PC-9 (cell line): ENCODE data around the gene KCTD16. TPM values are rescaled to one million over a fixed set of nuclear protein-coding genes. Genes with fewer than 3 reads are reported as not detected.

ENCODE experiments used
- BruUV-seq: library from RNA; stranded (reverse); fragments of 400-500 nt; replicated peaks from 2 replicates; lab custom pipeline; 2021; lab: Mats Ljungman, UMichigan
- CTCF ChIA-PET: fragments of 300-600 bp; sonication (Branson Sonifier 250); formaldehyde crosslinking; loops from one replicate; lab custom pipeline; 2022; ENCODE audit warnings: antibody characterized with exemption; lab: Charles Lee
- POLR2A ChIA-PET: fragments of 300-600 bp; sonication (Branson Sonifier 250); formaldehyde crosslinking; loops from one replicate; lab custom pipeline; 2022; ENCODE audit warnings: antibody characterized with exemption; ENCODE audit not compliant: unreplicated experiment; lab: Charles Lee
- DNase-seq, 2 experiments: peaks; one replicate each; pipeline versions ENCODE4 v3.0.0 to v3.0.0-alpha.2; 2015 to 2022; ENCODE audit warnings: mixed read lengths in 1 of 2
- H2AFZ ChIP-seq: fragments of 200-600 bp; sonication (generic); 2 replicates; pipeline ENCODE4 v1.8.1; 2017; ENCODE audit warnings: antibody characterized with exemption
- H3F3A ChIP-seq: fragments of 200-600 bp; sonication (generic); 2 replicates; pipeline ENCODE4 v1.8.1; 2017; ENCODE audit warnings: antibody characterized with exemption, mild to moderate bottlenecking, low read depth; ENCODE audit not compliant: insufficient read depth
- H3K27ac ChIP-seq: fragments of 200-600 bp; sonication (generic); 2 replicates; pipeline ENCODE4 v1.6.1; 2016; ENCODE audit warnings: mixed run types
- H3K27me3 ChIP-seq: fragments of 200-600 bp; sonication (generic); 2 replicates; pipeline ENCODE4 v1.6.1; 2016; ENCODE audit warnings: low read depth, mixed run types; ENCODE audit not compliant: insufficient read depth
- H3K36me3 ChIP-seq: fragments of 200-600 bp; sonication (generic); 2 replicates; pipeline ENCODE4 v1.6.1; 2016; ENCODE audit warnings: low read depth, mixed run types
- H3K4me1 ChIP-seq: fragments of 200-600 bp; sonication (generic); replicated peaks from 2 replicates; pipeline ENCODE4 v1.6.1; 2016; ENCODE audit warnings: mixed run types; ENCODE audit not compliant: insufficient read depth
- H3K4me2 ChIP-seq: fragments of 200-600 bp; sonication (generic); 2 replicates; pipeline ENCODE4 v1.6.1; 2017; ENCODE audit warnings: mixed run types
- H3K4me3 ChIP-seq: fragments of 200-600 bp; sonication (generic); 2 replicates; pipeline ENCODE4 v1.6.1; 2016; ENCODE audit warnings: mixed run types
- H3K79me2 ChIP-seq: fragments of 200-600 bp; sonication (generic); 2 replicates; pipeline ENCODE4 v1.6.1; 2017; ENCODE audit warnings: low read depth, mixed run types
- H3K9me2 ChIP-seq: fragments of 200-600 bp; sonication (generic); 2 replicates; pipeline ENCODE4 v1.8.1; 2017; ENCODE audit warnings: mild to moderate bottlenecking; ENCODE audit not compliant: insufficient read depth
- H3K9me3 ChIP-seq: fragments of 200-600 bp; sonication (generic); 2 replicates; pipeline ENCODE4 v1.8.1; 2016; ENCODE audit warnings: low read depth; ENCODE audit not compliant: insufficient read depth
- H4K20me1 ChIP-seq: fragments of 200-600 bp; sonication (generic); 2 replicates; pipeline ENCODE4 v1.8.1; 2017; ENCODE audit not compliant: insufficient read depth
- EZH2 ChIP-seq: fragments of 200-600 bp; sonication (generic); IDR thresholded peaks from 2 replicates; pipeline ENCODE4 v1.8.0; 2017; ENCODE audit warnings: antibody characterized with exemption, low read depth
- intact Hi-C: fragments of 100-400 bp; cut with micrococcal nuclease; formaldehyde crosslinking; loops from one replicate; pipeline ENCODE4 v1.10.0; 2022; ENCODE audit not compliant: unreplicated experiment
- total RNA-seq: library from RNA; stranded (reverse); gene quantifications from 2 replicates; pipeline ENCODE4 v1.2.3, GENCODE V29; 2021
- TF ChIP-seq, protein P1 (sequence below): fragments of 200-600 bp; sonication (generic); conservative IDR thresholded peaks from 2 replicates; pipeline ENCODE4 v1.6.1; 2017; ENCODE audit warnings: mixed run types, antibody characterized with exemption, mild to moderate bottlenecking, moderate library complexity

The KCTD16 gene
- total RNA-seq, 1 experiment from 2014 or later: 0.33 TPM

GRCh38 chr5:144333336-144333920, 162.8 kb downstream of the KCTD16 start:
- H3K79me2 ChIP-seq: no peaks in the 10 kb centered on the region
- H3K4me1 ChIP-seq: no peaks in the 10 kb centered on the region
- no peaks in the 10 kb centered on the region for H4K20me1 ChIP-seq
- no peak overlapping the region for H3K4me2 ChIP-seq
- no peak for DNase-seq
- no peak overlapping the region for H3K4me3 ChIP-seq
- H3F3A ChIP-seq: no peaks in the 10 kb centered on the region
- CTCF ChIA-PET: no interaction called here
- BruUV-seq: no TSS peak
- H2AFZ ChIP-seq: no peak overlapping the region
- no peaks in the 10 kb centered on the region for H3K9me3 ChIP-seq
- TF ChIP-seq, protein P1, sequence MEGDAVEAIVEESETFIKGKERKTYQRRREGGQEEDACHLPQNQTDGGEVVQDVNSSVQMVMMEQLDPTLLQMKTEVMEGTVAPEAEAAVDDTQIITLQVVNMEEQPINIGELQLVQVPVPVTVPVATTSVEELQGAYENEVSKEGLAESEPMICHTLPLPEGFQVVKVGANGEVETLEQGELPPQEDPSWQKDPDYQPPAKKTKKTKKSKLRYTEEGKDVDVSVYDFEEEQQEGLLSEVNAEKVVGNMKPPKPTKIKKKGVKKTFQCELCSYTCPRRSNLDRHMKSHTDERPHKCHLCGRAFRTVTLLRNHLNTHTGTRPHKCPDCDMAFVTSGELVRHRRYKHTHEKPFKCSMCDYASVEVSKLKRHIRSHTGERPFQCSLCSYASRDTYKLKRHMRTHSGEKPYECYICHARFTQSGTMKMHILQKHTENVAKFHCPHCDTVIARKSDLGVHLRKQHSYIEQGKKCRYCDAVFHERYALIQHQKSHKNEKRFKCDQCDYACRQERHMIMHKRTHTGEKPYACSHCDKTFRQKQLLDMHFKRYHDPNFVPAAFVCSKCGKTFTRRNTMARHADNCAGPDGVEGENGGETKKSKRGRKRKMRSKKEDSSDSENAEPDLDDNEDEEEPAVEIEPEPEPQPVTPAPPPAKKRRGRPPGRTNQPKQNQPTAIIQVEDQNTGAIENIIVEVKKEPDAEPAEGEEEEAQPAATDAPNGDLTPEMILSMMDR: no peak
- no peak for TF ChIP-seq EZH2
- no peak overlapping the region for H3K27ac ChIP-seq
- POLR2A ChIA-PET: no interaction called here
- no peaks in the 10 kb centered on the region for H3K36me3 ChIP-seq
- no peaks in the 10 kb centered on the region for H3K9me2 ChIP-seq
- H3K27me3 ChIP-seq: 0 out of 2 replicates have a peak, but pooled peaks cover 3% of the 10 kb centered on the region
- intact Hi-C loops: no loop called here

DNA sequence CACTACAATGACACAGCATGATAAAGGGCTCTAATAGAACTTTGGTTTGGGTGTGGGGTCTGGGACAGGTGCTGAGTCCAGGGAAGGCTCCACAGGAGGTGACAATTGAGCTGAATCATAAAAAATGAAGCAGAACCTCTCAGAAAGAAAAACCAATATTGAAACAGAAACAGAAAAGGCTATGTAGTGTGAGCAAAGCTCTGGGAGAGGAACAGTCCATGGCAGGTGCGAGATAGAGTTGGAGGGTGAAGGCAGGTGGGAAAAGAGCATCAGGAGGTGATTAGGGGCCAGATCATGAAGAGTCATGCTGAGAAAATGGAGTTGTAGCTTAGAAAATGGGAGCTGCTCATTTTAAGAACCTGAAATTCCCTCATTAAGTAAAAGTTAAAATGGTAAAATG, 164.9 kb downstream of the KCTD16 start:
- Histone ChIP-seq H3K36me3 (no peaks in the 10 kb centered on the region), H3K79me2 (no peaks in the 10 kb centered on the region), H3F3A (no peaks in the 10 kb centered on the region), H3K9me3 (no peaks in the 10 kb centered on the region), H3K9me2 (no peaks in the 10 kb centered on the region), H3K27ac (no peak overlapping the region), H4K20me1 (no peaks in the 10 kb centered on the region), H2AFZ (no peak overlapping the region), H3K4me1 (no peaks in the 10 kb centered on the region), H3K4me2 (no peak overlapping the region), H3K4me3 (no peak overlapping the region), H3K27me3 (peaks cover 5% of the 10 kb centered on the region)
- no peak for TF ChIP-seq EZH2
- TF ChIP-seq, protein P1: no peak
- no peak for DNase-seq
- BruUV-seq: no TSS peak
- ChIA-PET CTCF (no interaction called here), POLR2A (no interaction called here)
- intact Hi-C loops: no loop called here

DNA sequence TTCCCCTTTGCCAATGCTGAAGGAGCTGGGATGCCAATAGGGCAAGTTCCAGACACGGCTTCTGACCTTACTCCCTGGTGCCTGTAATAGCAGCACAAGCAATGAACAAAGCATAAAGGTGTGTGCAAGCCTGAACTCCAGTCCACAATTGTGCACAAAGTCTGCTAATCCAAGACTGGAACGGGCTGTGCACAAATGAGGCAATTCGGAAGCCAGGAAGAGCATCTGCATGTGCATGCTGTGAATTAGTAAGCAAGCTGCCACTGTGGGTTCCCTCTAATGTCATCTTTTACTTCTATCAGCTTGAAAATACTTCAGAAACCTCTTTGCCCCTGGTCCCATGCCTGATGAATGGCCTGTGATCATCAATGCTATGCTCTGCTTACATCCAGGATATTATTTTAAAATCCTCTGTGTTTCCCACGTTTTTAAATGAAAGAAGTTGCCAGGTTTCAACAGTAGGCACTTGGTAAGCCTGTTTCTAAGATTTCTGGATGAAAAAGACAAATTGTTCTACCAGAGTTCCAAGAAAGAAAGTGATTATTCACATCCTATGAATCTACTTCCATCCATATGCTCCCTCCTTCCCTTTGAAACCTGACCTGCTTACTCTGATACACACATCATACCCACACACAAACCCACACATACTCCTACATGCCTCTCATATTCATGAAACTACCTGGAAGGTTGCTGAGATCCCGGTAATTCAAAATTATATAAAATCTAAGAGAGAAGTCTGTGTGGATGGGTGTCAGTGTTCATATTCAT, 165.7 kb downstream of the KCTD16 start:
- Histone ChIP-seq H3K27ac (no peak overlapping the region), H4K20me1 (no peaks in the 10 kb centered on the region), H3K4me3 (no peak overlapping the region), H3F3A (no peaks in the 10 kb centered on the region), H3K9me3 (no peaks in the 10 kb centered on the region), H3K36me3 (no peaks in the 10 kb centered on the region), H3K4me2 (no peak overlapping the region), H3K9me2 (no peaks in the 10 kb centered on the region), H3K79me2 (no peaks in the 10 kb centered on the region), H2AFZ (no peak overlapping the region), H3K27me3 (peaks cover 13% of the 10 kb centered on the region), H3K4me1 (no peaks in the 10 kb centered on the region)
- no peak for DNase-seq
- TF ChIP-seq, protein P1: no peak
- TF ChIP-seq EZH2: no peak
- no TSS peak for BruUV-seq
- intact Hi-C loops: no loop called here
- ChIA-PET POLR2A (no interaction called here), CTCF (no interaction called here)
